Caco-2 (cell line): ENCODE data around the gene HIVEP3. TPM values are rescaled to one million over a fixed set of nuclear protein-coding genes. Genes with fewer than 3 reads are reported as not detected.

Experiments
- BruUV-seq: library from RNA; stranded (reverse); fragments of 400-500 nt; replicated peaks from 2 replicates; lab custom pipeline; 2021; lab: Mats Ljungman, UMichigan
- CTCF ChIA-PET: fragments of 300-600 bp; sonication (Branson Sonifier 250); formaldehyde crosslinking; loops from one replicate; lab custom pipeline; 2022; ENCODE audit warnings: antibody characterized with exemption; lab: Charles Lee
- POLR2A ChIA-PET: fragments of 300-600 bp; sonication (Branson Sonifier 250); formaldehyde crosslinking; loops from one replicate; lab custom pipeline; 2022; ENCODE audit warnings: antibody characterized with exemption; lab: Charles Lee
- DNase-seq, 2 experiments: peaks; one replicate each; pipeline versions ENCODE4 v3.0.0 to v3.0.0-alpha.2; 2020 to 2022
- H3K27me3 ChIP-seq: replicated peaks from 2 replicates; pipeline ENCODE4 v1.6.0; 2011; ENCODE audit warnings: low read length; ENCODE audit not compliant: control insufficient read depth, insufficient read depth
- H3K36me3 ChIP-seq: 2 replicates; pipeline ENCODE4 v1.5.1; 2011; ENCODE audit warnings: low read length; ENCODE audit not compliant: control insufficient read depth, insufficient read depth
- H3K4me1 ChIP-seq: fragments of 250-450 bp; sonication (Bioruptor Pico); 2 replicates; pipeline ENCODE4 v1.5.1; 2020; ENCODE audit warnings: mild to moderate bottlenecking
- H3K4me3 ChIP-seq: 2 replicates; pipeline ENCODE4 v1.5.1; 2011; ENCODE audit warnings: low read depth, mild to moderate bottlenecking, control low read depth, low read length
- H3K9me3 ChIP-seq: fragments of 250-450 bp; sonication (Bioruptor Pico); 2 replicates; pipeline ENCODE4 v1.5.1; 2020; ENCODE audit warnings: mild to moderate bottlenecking, moderate library complexity
- H3K27ac Mint-ChIP-seq: one replicate; pipeline ENCODE4 v1.8.0; 2022; ENCODE audit warnings: mixed read lengths; ENCODE audit not compliant: unreplicated experiment
- H3K27me3 Mint-ChIP-seq: one replicate; pipeline ENCODE4 v1.8.0; 2022; ENCODE audit warnings: mixed read lengths; ENCODE audit not compliant: insufficient read depth, unreplicated experiment
- H3K36me3 Mint-ChIP-seq: one replicate; pipeline ENCODE4 v1.8.0; 2022; ENCODE audit warnings: mild to moderate bottlenecking, mixed read lengths; ENCODE audit not compliant: insufficient read depth, unreplicated experiment
- H3K4me1 Mint-ChIP-seq: one replicate; pipeline ENCODE4 v1.8.0; 2022; ENCODE audit warnings: low read depth, mixed read lengths; ENCODE audit not compliant: unreplicated experiment
- H3K4me3 Mint-ChIP-seq: one replicate; pipeline ENCODE4 v1.8.0; 2022; ENCODE audit warnings: mild to moderate bottlenecking, moderate library complexity, mixed read lengths; ENCODE audit not compliant: unreplicated experiment
- H3K9me3 Mint-ChIP-seq: one replicate; pipeline ENCODE4 v1.8.0; 2022; ENCODE audit warnings: mixed read lengths; ENCODE audit not compliant: unreplicated experiment
- CTCF ChIP-seq, 2 experiments: fragments of 200-600 bp in 1 of 2; IDR thresholded peaks; 1 replicate in 1 of 2; 2 replicates in 1 of 2; pipeline versions ENCODE4 v1.5.1 to v1.8.0; 2011 to 2022; ENCODE audit warnings: antibody characterized with exemption in 1 of 2, control low read depth in 1 of 2, inconsistent platforms in 1 of 2, low read depth in 1 of 2, low read length in 1 of 2, mild to moderate bottlenecking in 1 of 2, moderate library complexity in 1 of 2; ENCODE audit not compliant: insufficient read depth in 1 of 2, severe bottlenecking in 1 of 2, unreplicated experiment in 1 of 2
- intact Hi-C: fragments of 100-400 bp; cut with micrococcal nuclease; formaldehyde crosslinking; loops from one replicate; pipeline ENCODE4 v1.10.0; 2022; ENCODE audit not compliant: unreplicated experiment
- total RNA-seq: library from RNA; stranded (reverse); gene quantifications from 2 replicates; pipeline ENCODE4 v1.2.3, GENCODE V29; 2022

Gene HIVEP3
- total RNA-seq, 1 experiment from 2014 or later, result 0.25 TPM

- BruUV-seq, result no TSS peak
- Mint-ChIP-seq H3K4me3 (no peak overlapping the region), H3K27me3 (peaks cover 7% of the 10 kb centered on the region), H3K27ac (no peak overlapping the region), H3K36me3 (no peaks in the 10 kb centered on the region), H3K9me3 (no peaks in the 10 kb centered on the region), H3K4me1 (no peaks in the 10 kb centered on the region)
- CTCF ChIA-PET, result no interaction called here
- POLR2A ChIA-PET, result no interaction called here
- no peak for DNase-seq
- Histone ChIP-seq H3K27me3 (no peaks in the 10 kb centered on the region), H3K4me1 (no peaks in the 10 kb centered on the region), H3K36me3 (no peaks in the 10 kb centered on the region), H3K4me3 (no peak overlapping the region), H3K9me3 (no peaks in the 10 kb centered on the region)
- intact Hi-C loops, result no loop called here
- TF ChIP-seq CTCF (IDR thresholded peaks at IDR 0.05; ENCODE audit: insufficient read depth in 1 of 2, low read depth in 1 of 2, low read length in 1 of 2, severe bottlenecking in 1 of 2, unreplicated experiment in 1 of 2), result no peak
These were observed 126.3 kb downstream of the HIVEP3 start for GRCh38 chr1:41792485-41792770.

GRCh38 chr1:41791667-41792484 lies 126.8 kb downstream of the HIVEP3 start:
- Mint-ChIP-seq H3K27ac (no peak overlapping the region), H3K27me3 (peaks cover 10% of the 10 kb centered on the region), H3K36me3 (no peaks in the 10 kb centered on the region), H3K4me1 (no peaks in the 10 kb centered on the region), H3K4me3 (no peak overlapping the region), H3K9me3 (no peaks in the 10 kb centered on the region)
- ChIA-PET CTCF (no interaction called here), POLR2A (no interaction called here)
- no peak for DNase-seq
- Histone ChIP-seq H3K27me3 (no peaks in the 10 kb centered on the region), H3K4me3 (no peak overlapping the region), H3K9me3 (no peaks in the 10 kb centered on the region), H3K4me1 (no peaks in the 10 kb centered on the region), H3K36me3 (no peaks in the 10 kb centered on the region)
- intact Hi-C loops, result no loop called here
- no peak for TF ChIP-seq CTCF (IDR thresholded peaks at IDR 0.05; ENCODE audit: insufficient read depth in 1 of 2, low read depth in 1 of 2, low read length in 1 of 2, severe bottlenecking in 1 of 2, unreplicated experiment in 1 of 2)
- no TSS peak for BruUV-seq

- POLR2A ChIA-PET, result no interaction called here
- no peak overlapping the region for H3K27ac Mint-ChIP-seq
- no peaks in the 10 kb centered on the region for H3K9me3 Mint-ChIP-seq
- Histone ChIP-seq H3K4me3 (no peak overlapping the region), H3K27me3 (no peaks in the 10 kb centered on the region), H3K4me1 (no peaks in the 10 kb centered on the region), H3K9me3 (no peaks in the 10 kb centered on the region), H3K36me3 (no peaks in the 10 kb centered on the region)
- H3K4me3 Mint-ChIP-seq, result no peak overlapping the region
- no peaks in the 10 kb centered on the region for H3K36me3 Mint-ChIP-seq
- no peak for DNase-seq
- H3K4me1 Mint-ChIP-seq, result no peaks in the 10 kb centered on the region
- intact Hi-C loops, result no loop called here
- TF ChIP-seq CTCF (IDR thresholded peaks at IDR 0.05; ENCODE audit: insufficient read depth in 1 of 2, low read depth in 1 of 2, low read length in 1 of 2, severe bottlenecking in 1 of 2, unreplicated experiment in 1 of 2), result no peak
- CTCF ChIA-PET, result no interaction called here
- H3K27me3 Mint-ChIP-seq, result peaks cover 10% of the 10 kb centered on the region
- BruUV-seq, result no TSS peak
These were observed 128.4 kb downstream of the HIVEP3 start for GRCh38 chr1:41790351-41790750.
